GM12872 (cell line): ENCODE data around the gene CPT1C.

Experiments used
- TF ChIP-seq, protein P1 (sequence below): IDR thresholded peaks from 3 replicates; pipeline ENCODE4 v1.5.1; 2011; ENCODE audit warnings: low read depth, mild to moderate bottlenecking, low read length, moderate library complexity; ENCODE audit not compliant: insufficient read depth

The CPT1C gene

DNA sequence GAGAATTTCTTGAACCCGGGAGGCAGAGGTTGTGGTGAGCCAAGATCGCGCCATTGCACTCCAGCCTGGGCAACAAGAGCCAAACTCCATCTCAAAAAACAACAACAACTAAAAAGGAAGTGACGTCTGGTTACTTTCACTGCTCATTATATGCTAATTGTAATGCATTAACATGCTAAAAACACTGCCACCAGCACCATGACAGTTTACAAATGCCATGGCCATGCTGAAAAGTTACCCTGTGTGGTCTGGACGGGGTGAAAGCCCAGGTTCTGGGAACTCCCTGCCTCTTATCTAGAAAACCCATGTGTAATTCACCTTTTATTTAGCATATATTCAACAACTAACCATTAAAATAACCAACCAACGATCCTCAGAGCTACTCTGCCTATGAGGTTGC lies 28.1 kb downstream of the CPT1C start:
- TF ChIP-seq, protein P1, sequence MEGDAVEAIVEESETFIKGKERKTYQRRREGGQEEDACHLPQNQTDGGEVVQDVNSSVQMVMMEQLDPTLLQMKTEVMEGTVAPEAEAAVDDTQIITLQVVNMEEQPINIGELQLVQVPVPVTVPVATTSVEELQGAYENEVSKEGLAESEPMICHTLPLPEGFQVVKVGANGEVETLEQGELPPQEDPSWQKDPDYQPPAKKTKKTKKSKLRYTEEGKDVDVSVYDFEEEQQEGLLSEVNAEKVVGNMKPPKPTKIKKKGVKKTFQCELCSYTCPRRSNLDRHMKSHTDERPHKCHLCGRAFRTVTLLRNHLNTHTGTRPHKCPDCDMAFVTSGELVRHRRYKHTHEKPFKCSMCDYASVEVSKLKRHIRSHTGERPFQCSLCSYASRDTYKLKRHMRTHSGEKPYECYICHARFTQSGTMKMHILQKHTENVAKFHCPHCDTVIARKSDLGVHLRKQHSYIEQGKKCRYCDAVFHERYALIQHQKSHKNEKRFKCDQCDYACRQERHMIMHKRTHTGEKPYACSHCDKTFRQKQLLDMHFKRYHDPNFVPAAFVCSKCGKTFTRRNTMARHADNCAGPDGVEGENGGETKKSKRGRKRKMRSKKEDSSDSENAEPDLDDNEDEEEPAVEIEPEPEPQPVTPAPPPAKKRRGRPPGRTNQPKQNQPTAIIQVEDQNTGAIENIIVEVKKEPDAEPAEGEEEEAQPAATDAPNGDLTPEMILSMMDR = no peak

DNA sequence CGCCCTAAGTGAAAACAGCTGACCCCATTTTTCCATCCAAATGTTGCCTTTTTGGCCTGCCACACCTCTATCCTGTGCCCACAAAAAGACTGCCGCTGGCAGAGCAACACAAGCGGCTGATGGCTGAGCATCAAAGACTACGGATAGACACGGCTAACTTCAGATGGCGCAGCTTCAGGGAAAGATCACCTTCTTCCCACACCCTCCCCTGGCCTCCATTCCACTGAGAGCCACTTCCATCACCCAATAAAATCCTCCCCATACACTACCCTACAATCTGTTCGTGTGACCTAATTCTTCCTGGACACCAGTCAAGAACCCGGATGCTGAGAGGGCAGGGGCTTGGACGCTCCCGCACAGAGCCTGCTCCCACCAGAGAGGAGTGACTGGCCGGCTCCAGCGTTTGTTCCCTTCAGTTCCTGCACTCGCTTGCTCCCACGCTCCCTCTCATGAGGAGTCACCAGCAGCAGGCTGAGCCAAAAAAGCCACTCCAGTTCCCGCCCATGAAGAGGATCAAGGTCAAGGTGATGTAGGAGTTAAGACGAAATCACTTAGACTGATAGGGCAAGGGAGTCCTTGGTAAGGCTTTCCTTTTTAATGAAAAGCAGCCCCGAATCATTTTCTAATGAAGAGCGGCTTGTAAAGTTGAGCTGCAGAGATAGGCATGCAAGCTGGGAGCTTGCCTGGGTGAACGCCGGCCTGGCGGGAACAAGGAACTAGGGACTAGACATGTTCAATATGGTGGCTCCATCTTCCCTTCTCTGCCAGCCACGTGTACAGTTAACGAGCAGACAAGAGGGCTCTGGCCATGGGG lies 36.5 kb downstream of the CPT1C start:
- TF ChIP-seq, protein P1 = no peak

GRCh38 chr19:49730166-49730565 lies 39.2 kb downstream of the CPT1C start:
- TF ChIP-seq, protein P1 = no peak

DNA sequence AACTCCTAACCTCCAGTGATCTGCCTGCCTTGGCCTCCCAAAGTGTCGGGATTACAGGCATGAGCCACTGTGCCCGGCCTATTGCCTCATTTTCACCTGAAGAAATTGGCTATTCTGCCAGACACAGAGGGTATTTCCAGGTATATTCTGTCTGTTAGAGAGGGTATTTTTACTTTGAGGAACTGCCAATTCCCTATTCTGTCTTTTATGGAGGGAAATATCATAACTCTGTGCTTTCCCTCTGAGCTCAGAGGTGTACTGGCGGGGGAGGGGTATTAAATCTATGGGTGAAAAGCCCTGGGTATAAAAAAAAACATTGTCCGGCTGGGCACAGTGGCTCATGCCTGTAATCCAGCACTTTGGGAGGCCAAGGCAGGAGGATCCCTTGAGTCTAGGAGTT lies 47.4 kb downstream of the CPT1C start:
- TF ChIP-seq, protein P1 = no peak

DNA sequence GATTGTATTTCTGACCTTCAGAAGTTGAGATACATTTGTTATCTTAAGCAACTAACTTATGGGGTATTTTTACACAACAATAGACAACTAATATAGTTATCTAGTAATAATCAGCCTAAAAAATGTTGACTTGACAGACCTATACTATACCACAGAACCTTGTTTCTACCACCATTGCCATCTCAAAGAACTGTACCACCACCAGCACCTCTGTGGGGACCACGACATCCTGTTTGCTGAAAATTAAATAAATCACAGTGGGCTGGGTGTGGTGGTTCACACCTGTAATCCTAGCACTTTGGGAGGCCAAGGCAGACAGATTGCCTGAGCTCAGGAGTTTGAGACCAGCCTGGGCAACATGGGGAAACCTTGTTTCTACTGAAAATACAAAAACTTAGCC lies 48.2 kb downstream of the CPT1C start:
- TF ChIP-seq, protein P1 = no peak

DNA sequence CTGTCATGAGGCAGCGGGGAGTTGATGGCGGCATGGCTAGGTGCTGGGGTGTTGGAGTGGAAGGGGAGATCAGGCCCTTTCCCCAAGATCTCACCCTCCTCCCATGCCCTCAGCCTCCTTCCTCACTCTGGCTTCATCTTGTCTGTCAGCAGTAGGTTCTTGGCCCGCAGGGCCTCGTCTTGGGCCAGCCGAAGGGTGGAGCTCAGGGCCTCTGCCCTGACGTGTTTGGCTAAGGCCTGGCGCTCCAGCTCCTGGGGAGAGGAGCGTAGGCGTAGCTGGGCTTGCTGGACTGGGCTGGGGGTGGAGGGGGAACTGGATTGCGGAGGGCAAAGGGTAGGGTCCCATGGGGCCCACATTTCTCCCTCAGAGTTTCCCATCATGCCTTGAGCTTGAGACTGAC lies 49.0 kb downstream of the CPT1C start:
- TF ChIP-seq, protein P1 = no peak

GRCh38 chr19:49741210-49741844 lies 50.4 kb downstream of the CPT1C start:
- TF ChIP-seq, protein P1 = no peak
